Measurements from ENCODE around the gene B3GALT6. TPM values are rescaled to one million over a fixed set of nuclear protein-coding genes. Genes with fewer than 3 reads are reported as not detected.

The B3GALT6 gene
- total RNA-seq, 1 donor from 2014 or later: 15.8 TPM

GRCh38 chr1:1208713-1209433, 23.2 kb upstream of the B3GALT6 start:
- Mint-ChIP-seq H3K36me3 (no peaks in the 10 kb centered on the region), H3K4me1 (no peaks in the 10 kb centered on the region), H3K4me3 (no peak overlapping the region), H3K9me3 (no peaks in the 10 kb centered on the region), H3K27ac (no peak overlapping the region), H3K27me3 (ENCODE audit: insufficient read depth, low read depth) (peaks cover 7% of the 10 kb centered on the region)
- Histone ChIP-seq H3K27me3 (peaks cover 41% of the 10 kb centered on the region), H3K27ac (no peak overlapping the region), H3F3A (ENCODE audit: low read depth) (no peaks in the 10 kb centered on the region), H3K9ac (no peak overlapping the region), H3K4me1 (no peaks in the 10 kb centered on the region), H3K4me3 (no peak overlapping the region), H3K36me3 (no peaks in the 10 kb centered on the region), H2AFZ (replicated peaks) (no peak overlapping the region), H3K79me2 (ENCODE audit: low read depth) (no peaks in the 10 kb centered on the region), H3K4me2 (no peak overlapping the region), H4K20me1 (ENCODE audit: low read depth) (no peaks in the 10 kb centered on the region), H3K9me3 (ENCODE audit: low read depth) (no peaks in the 10 kb centered on the region)
- TF ChIP-seq EZH2 (IDR thresholded peaks at IDR 0.05) (no peak), EZH2phosphoT487 (IDR thresholded peaks at IDR 0.05) (no peak), CTCF (IDR thresholded peaks at IDR 0.05) (no peak)
- no peak for DNase-seq (ENCODE audit: low spot score)

- Histone ChIP-seq H2AFZ (replicated peaks) (no peak overlapping the region), H3K4me1 (no peaks in the 10 kb centered on the region), H3K9ac (no peak overlapping the region), H3K4me2 (no peak overlapping the region), H3K27ac (no peak overlapping the region), H3K27me3 (peaks cover 21% of the 10 kb centered on the region), H3F3A (ENCODE audit: low read depth) (no peaks in the 10 kb centered on the region), H3K36me3 (no peaks in the 10 kb centered on the region), H4K20me1 (ENCODE audit: low read depth) (no peaks in the 10 kb centered on the region), H3K79me2 (ENCODE audit: low read depth) (no peaks in the 10 kb centered on the region), H3K4me3 (no peak overlapping the region), H3K9me3 (ENCODE audit: low read depth) (no peaks in the 10 kb centered on the region)
- DNase-seq (ENCODE audit: low spot score): no peak
- Mint-ChIP-seq H3K4me1 (no peaks in the 10 kb centered on the region), H3K4me3 (peak overlapping the region; percentile 46), H3K9me3 (no peaks in the 10 kb centered on the region), H3K27me3 (ENCODE audit: insufficient read depth, low read depth) (peaks cover 9% of the 10 kb centered on the region), H3K27ac (no peak overlapping the region), H3K36me3 (no peaks in the 10 kb centered on the region)
- TF ChIP-seq CTCF (IDR thresholded peaks at IDR 0.05): no peak
- no peak for TF ChIP-seq EZH2 (IDR thresholded peaks at IDR 0.05)
- no peak for TF ChIP-seq EZH2phosphoT487 (IDR thresholded peaks at IDR 0.05)
Measured at GRCh38 chr1:1210726-1211540, 21.1 kb upstream of the B3GALT6 start.

GRCh38 chr1:1211541-1212441, 20.2 kb upstream of the B3GALT6 start:
- Histone ChIP-seq H3K9me3 (ENCODE audit: low read depth) (no peaks in the 10 kb centered on the region), H3F3A (ENCODE audit: low read depth) (no peaks in the 10 kb centered on the region), H3K4me2 (no peak overlapping the region), H3K27ac (no peak overlapping the region), H3K79me2 (ENCODE audit: low read depth) (no peaks in the 10 kb centered on the region), H3K4me1 (no peaks in the 10 kb centered on the region), H3K27me3 (peaks cover 12% of the 10 kb centered on the region), H4K20me1 (ENCODE audit: low read depth) (no peaks in the 10 kb centered on the region), H2AFZ (replicated peaks) (no peak overlapping the region), H3K36me3 (no peaks in the 10 kb centered on the region), H3K9ac (no peak overlapping the region), H3K4me3 (no peak overlapping the region)
- no peaks in the 10 kb centered on the region for H3K9me3 Mint-ChIP-seq
- no peak overlapping the region for H3K27ac Mint-ChIP-seq
- H3K4me3 Mint-ChIP-seq: no peak overlapping the region
- no peak for DNase-seq (ENCODE audit: low spot score)
- no peaks in the 10 kb centered on the region for H3K4me1 Mint-ChIP-seq
- H3K36me3 Mint-ChIP-seq: peaks cover 2% of the 10 kb centered on the region
- peaks cover 7% of the 10 kb centered on the region for H3K27me3 Mint-ChIP-seq (ENCODE audit: insufficient read depth, low read depth)
- TF ChIP-seq EZH2 (IDR thresholded peaks at IDR 0.05) (no peak), EZH2phosphoT487 (IDR thresholded peaks at IDR 0.05) (no peak), CTCF (IDR thresholded peaks at IDR 0.05) (no peak)
